Neural crest cell (in vitro differentiated cells): ENCODE data around the gene OSBPL6. TPM values are rescaled to one million over a fixed set of nuclear protein-coding genes. Genes with fewer than 3 reads are reported as not detected.
"Not testable (repeated sequence)": the region's sequence is repeated elsewhere in the genome, so short reads cannot be mapped to it uniquely, and the experiment has no call there.

Experiments
- DNase-seq: peaks from one replicate; pipeline ENCODE4 v3.0.0; 2021; ENCODE audit warnings: low read depth, mixed read lengths, low spot score
- H3K27ac Mint-ChIP-seq: one replicate; pipeline ENCODE4 v1.8.0; 2021; ENCODE audit warnings: mild to moderate bottlenecking, mixed read lengths; ENCODE audit not compliant: unreplicated experiment
- H3K27me3 Mint-ChIP-seq: 2 replicates; pipeline ENCODE4 v1.8.0; 2021; ENCODE audit warnings: low read depth, mild to moderate bottlenecking, mixed read lengths
- H3K36me3 Mint-ChIP-seq: 2 replicates; pipeline ENCODE4 v1.8.0; 2021; ENCODE audit warnings: low read depth, mild to moderate bottlenecking, mixed read lengths
- H3K4me1 Mint-ChIP-seq: 2 replicates; pipeline ENCODE4 v1.8.0; 2021; ENCODE audit warnings: mixed read lengths
- H3K4me3 Mint-ChIP-seq: one replicate; pipeline ENCODE4 v1.8.0; 2021; ENCODE audit warnings: mild to moderate bottlenecking, mixed read lengths
- H3K9me3 Mint-ChIP-seq: 2 replicates; pipeline ENCODE4 v1.8.0; 2021; ENCODE audit warnings: mixed read lengths
- CTCF ChIP-seq: fragments of 200-600 bp; sonication (generic); conservative IDR thresholded peaks from 2 replicates; pipeline ENCODE4 v1.5.0; 2021; ENCODE audit warnings: antibody characterized with exemption, mild to moderate bottlenecking
- total RNA-seq: library from RNA; stranded (reverse); gene quantifications from 2 replicates; pipeline ENCODE4 v1.2.1, GENCODE V29; 2021

OSBPL6 gene
- total RNA-seq, 1 donor from 2014 or later = 10.8 TPM

GRCh38 chr2:178193496-178193822 lies 853 bp upstream of the OSBPL6 start:
- Mint-ChIP-seq H3K9me3 (peaks cover 3% of the 10 kb centered on the region), H3K27ac (no peak overlapping the region), H3K36me3 (no peaks in the 10 kb centered on the region), H3K4me3 (peak overlapping the region; percentile 83), H3K27me3 (peaks cover 28% of the 10 kb centered on the region), H3K4me1 (peaks cover 32% of the 10 kb centered on the region)
- TF ChIP-seq CTCF = no peak
- no peak for DNase-seq

DNA sequence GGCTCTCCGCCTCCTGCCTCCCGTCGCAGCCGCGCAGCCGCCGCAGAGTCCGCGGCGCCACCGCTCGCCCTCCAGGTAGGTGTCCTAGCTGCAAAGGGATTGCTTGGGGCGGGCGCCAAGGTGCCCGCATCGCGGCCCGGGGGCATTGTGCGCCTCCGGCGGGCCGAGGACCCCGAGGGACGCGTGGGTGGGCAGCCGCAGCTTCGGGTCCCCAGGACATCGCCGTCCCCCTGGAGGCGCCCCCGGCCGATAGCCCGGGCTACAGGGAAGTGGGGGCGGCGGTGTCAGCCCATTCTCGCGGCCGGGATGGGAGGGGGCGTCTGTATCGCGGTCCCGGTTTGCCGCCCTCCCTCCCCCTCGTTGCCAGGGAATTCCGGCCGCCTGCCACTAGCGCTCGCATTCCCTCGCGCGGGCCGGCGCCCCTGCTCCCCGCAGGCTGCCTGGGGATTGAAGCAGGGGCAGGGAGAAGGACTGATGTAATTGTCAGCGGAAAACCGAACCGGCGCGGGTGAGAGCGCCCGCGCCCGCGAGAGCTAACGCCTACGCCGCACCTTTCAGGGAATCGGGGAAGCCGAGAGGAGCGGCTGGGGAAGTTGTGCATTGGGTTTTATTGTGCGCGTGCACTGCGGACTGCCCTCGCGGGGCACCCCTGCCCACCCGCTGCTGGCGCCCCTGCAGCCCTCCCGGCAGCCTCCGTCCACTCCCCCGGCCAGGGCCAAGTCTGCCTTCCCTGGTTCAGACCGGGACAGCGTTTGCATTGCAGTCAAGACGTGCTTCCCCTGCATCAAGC lies 483 bp downstream of the OSBPL6 start:
- H3K4me3 Mint-ChIP-seq = peak overlapping the region; percentile 98
- TF ChIP-seq CTCF = no peak
- H3K36me3 Mint-ChIP-seq = no peaks in the 10 kb centered on the region
- no peaks in the 10 kb centered on the region for H3K9me3 Mint-ChIP-seq
- H3K27ac Mint-ChIP-seq = no peak overlapping the region
- H3K4me1 Mint-ChIP-seq = peaks cover 35% of the 10 kb centered on the region
- peaks cover 28% of the 10 kb centered on the region for H3K27me3 Mint-ChIP-seq
- peak; percentile 59 for DNase-seq

GRCh38 chr2:178195390-178196166 lies 1.3 kb downstream of the OSBPL6 start:
- Mint-ChIP-seq H3K9me3 (no peaks in the 10 kb centered on the region), H3K4me3 (peak overlapping the region; percentile 98), H3K27ac (no peak overlapping the region), H3K27me3 (peaks cover 25% of the 10 kb centered on the region), H3K36me3 (no peaks in the 10 kb centered on the region), H3K4me1 (peaks cover 35% of the 10 kb centered on the region)
- no peak for DNase-seq
- TF ChIP-seq CTCF = no peak

DNA sequence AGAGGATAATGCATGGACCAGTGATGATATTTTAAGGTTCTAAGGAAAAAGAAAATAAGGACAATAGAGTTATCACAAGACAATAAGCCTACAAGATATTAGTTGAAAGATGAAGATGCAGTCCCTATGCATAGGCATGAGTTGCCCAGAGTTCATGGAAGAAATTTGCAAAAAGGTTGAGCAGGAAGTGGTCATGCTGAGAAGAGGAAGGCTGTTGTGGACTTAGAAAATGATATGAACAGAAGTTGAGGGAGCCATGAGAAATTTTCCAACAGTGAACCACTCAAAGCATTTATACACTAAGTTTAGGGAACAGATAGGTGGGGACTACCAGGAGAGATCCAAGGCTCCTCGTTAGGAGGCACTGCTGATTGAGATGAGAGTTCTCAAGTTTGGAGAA lies 3.5 kb downstream of the OSBPL6 start:
- Mint-ChIP-seq H3K36me3 (no peaks in the 10 kb centered on the region), H3K4me3 (peak overlapping the region; percentile 6), H3K4me1 (peaks cover 35% of the 10 kb centered on the region), H3K27me3 (peaks cover 10% of the 10 kb centered on the region), H3K27ac (no peak overlapping the region), H3K9me3 (no peaks in the 10 kb centered on the region)
- TF ChIP-seq CTCF = no peak
- DNase-seq = no peak

GRCh38 chr2:178198441-178198840 lies 4.1 kb downstream of the OSBPL6 start:
- H3K36me3 Mint-ChIP-seq, H3K27me3 Mint-ChIP-seq, H3K9me3 Mint-ChIP-seq, H3K27ac Mint-ChIP-seq, DNase-seq: not testable (repeated sequence)
- Mint-ChIP-seq H3K4me1 (peaks cover 29% of the 10 kb centered on the region), H3K4me3 (peak overlapping the region; percentile 6)

DNA sequence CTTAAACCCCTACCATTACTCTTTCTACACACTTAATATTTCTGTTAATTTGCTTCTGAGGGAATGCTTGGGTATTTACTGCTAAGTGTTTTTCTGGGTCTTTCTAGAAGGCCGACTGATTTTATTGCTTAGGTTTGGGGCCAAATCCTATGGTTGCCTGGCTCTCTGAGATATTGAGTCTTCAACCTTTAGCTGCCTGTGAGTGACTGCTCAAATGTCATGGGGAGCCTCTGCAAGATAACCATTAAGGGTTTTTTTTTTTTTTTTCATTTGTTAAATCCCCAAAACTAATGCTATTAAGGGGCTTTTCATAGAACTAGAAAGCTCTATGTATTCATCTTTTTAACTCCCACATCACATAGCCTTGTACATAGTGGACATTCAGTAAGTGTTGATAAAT lies 5.0 kb downstream of the OSBPL6 start:
- Mint-ChIP-seq H3K4me1 (peaks cover 28% of the 10 kb centered on the region), H3K27me3 (no peaks in the 10 kb centered on the region), H3K9me3 (no peaks in the 10 kb centered on the region), H3K36me3 (no peaks in the 10 kb centered on the region), H3K4me3 (peak overlapping the region; percentile 69), H3K27ac (no peak overlapping the region)
- DNase-seq = no peak
- TF ChIP-seq CTCF = no peak
